Lower lobe of right lung (tissue), 2 donors: ENCODE data around the gene MTMR1. TPM values are rescaled to one million over a fixed set of nuclear protein-coding genes. Genes with fewer than 3 reads are reported as not detected.

Experiments used
- ATAC-seq, 2 donors: fragments of 200-7000 bp; cut with Tn5 transposase; one replicate each; pipeline ENCODE4 v1.9.1; 2020 to 2022; ENCODE audit warnings: mild to moderate bottlenecking in 2 of 2, moderate library complexity in 2 of 2
- DNase-seq: peaks from one replicate; pipeline ENCODE4 v3.0.0-alpha.2; 2020
- H3K27ac ChIP-seq: fragments of 200-600 bp; one replicate; pipeline ENCODE4 v1.8.0; 2022
- H3K27me3 ChIP-seq: fragments of 200-600 bp; one replicate; pipeline ENCODE4 v1.8.0; 2022; ENCODE audit warnings: low read depth
- H3K36me3 ChIP-seq: fragments of 200-600 bp; one replicate; pipeline ENCODE4 v1.8.0; 2022; ENCODE audit warnings: mild to moderate bottlenecking
- H3K4me1 ChIP-seq: fragments of 200-600 bp; one replicate; pipeline ENCODE4 v1.8.0; 2022
- H3K4me3 ChIP-seq: fragments of 200-600 bp; one replicate; pipeline ENCODE4 v1.8.0; 2022; ENCODE audit warnings: mild to moderate bottlenecking
- H3K9me3 ChIP-seq: fragments of 200-600 bp; one replicate; pipeline ENCODE4 v1.8.0; 2022
- CTCF ChIP-seq: fragments of 200-600 bp; IDR thresholded peaks from one replicate; pipeline ENCODE4 v1.8.0; 2022; ENCODE audit warnings: antibody characterized with exemption, mild to moderate bottlenecking
- intact Hi-C: fragments of 100-400 bp; cut with DNase I; formaldehyde crosslinking; loops from one replicate; pipeline ENCODE4 v1.11.0; 2022
- total RNA-seq: library from RNA; stranded (reverse); fragmentation: NEBNext Ultra II Directional; extraction: Animal tissue kit (Norgen Biotek cat#: 25700); gene quantifications from one replicate; pipeline ENCODE4 v1.2.1, GENCODE V29; 2021
- donor health status: DM: no; HTN: yes; CAD: no; lungs with severe emphysema.

MTMR1 gene
- total RNA-seq, 1 donor from 2014 or later: 22.4 TPM

GRCh38 chrX:150649096-150649870 is 43.9 kb upstream of the MTMR1 start:
- DNase-seq (peak; percentile 37), ATAC-seq (peak in 1 of 2 donors; percentile 47)
- Histone ChIP-seq H3K36me3 (peaks cover 36% of the 10 kb centered on the region), H3K9me3 (no peaks in the 10 kb centered on the region), H3K4me3 (no peak overlapping the region), H3K27ac (peak overlapping the region; percentile 24), H3K4me1 (no peaks in the 10 kb centered on the region), H3K27me3 (no peaks in the 10 kb centered on the region)
- intact Hi-C loops: no loop called here
- no peak for TF ChIP-seq CTCF

- Histone ChIP-seq H3K36me3 (peaks cover 22% of the 10 kb centered on the region), H3K9me3 (no peaks in the 10 kb centered on the region), H3K4me3 (no peak overlapping the region), H3K4me1 (no peaks in the 10 kb centered on the region), H3K27me3 (no peaks in the 10 kb centered on the region), H3K27ac (no peak overlapping the region)
- no peak for DNase-seq
- TF ChIP-seq CTCF: no peak
- intact Hi-C loops: no loop called here
- no peak for ATAC-seq
Measured at GRCh38 chrX:150651906-150652305, 41.3 kb upstream of the MTMR1 start.

- H3K9me3 ChIP-seq: no peaks in the 10 kb centered on the region
- no peak for TF ChIP-seq CTCF
- H3K27me3 ChIP-seq: no peaks in the 10 kb centered on the region
- no peaks in the 10 kb centered on the region for H3K4me1 ChIP-seq
- H3K27ac ChIP-seq: no peak overlapping the region
- H3K36me3 ChIP-seq: peaks cover 33% of the 10 kb centered on the region
- no peak overlapping the region for H3K4me3 ChIP-seq
- intact Hi-C loops: no loop called here
- ATAC-seq: no peak
- DNase-seq: no peak
Measured at GRCh38 chrX:150655788-150656187, 37.4 kb upstream of the MTMR1 start.

GRCh38 chrX:150663073-150663472 is 30.1 kb upstream of the MTMR1 start:
- DNase-seq (no peak), ATAC-seq (peak in 1 of 2 donors; percentile 28)
- Histone ChIP-seq H3K36me3 (peaks cover 34% of the 10 kb centered on the region), H3K4me3 (no peak overlapping the region), H3K9me3 (no peaks in the 10 kb centered on the region), H3K27me3 (no peaks in the 10 kb centered on the region), H3K4me1 (no peaks in the 10 kb centered on the region), H3K27ac (no peak overlapping the region)
- intact Hi-C loops: no loop called here
- TF ChIP-seq CTCF: no peak

GRCh38 chrX:150664290-150664689 is 28.9 kb upstream of the MTMR1 start:
- Histone ChIP-seq H3K27ac (no peak overlapping the region), H3K27me3 (no peaks in the 10 kb centered on the region), H3K4me3 (no peak overlapping the region), H3K9me3 (no peaks in the 10 kb centered on the region), H3K36me3 (peaks cover 22% of the 10 kb centered on the region), H3K4me1 (no peaks in the 10 kb centered on the region)
- intact Hi-C loops: no loop called here
- TF ChIP-seq CTCF: no peak
- DNase-seq: peak; percentile 58
- ATAC-seq: peak; percentile 11 to 75
